Right lobe of liver (tissue), 6 donors: ENCODE measurements around the gene DAW1. TPM values are rescaled to one million over a fixed set of nuclear protein-coding genes. Genes with fewer than 3 reads are reported as not detected.
"Not testable (repeated sequence)": the region's sequence is repeated elsewhere in the genome, so short reads cannot be mapped to it uniquely, and the experiment has no call there.

ENCODE experiments used
- ATAC-seq, 4 donors: fragments of 200-7000 bp; cut with Tn5 transposase; one replicate each; pipeline ENCODE4 v1.9.1; 2020; ENCODE audit warnings: mild to moderate bottlenecking in 4 of 4, moderate library complexity in 4 of 4
- DNase-seq, 3 donors: peaks; one replicate each; pipeline ENCODE4 v3.0.0-alpha.2; 2020
- H3K27ac ChIP-seq, 3 donors: fragments of 200-600 bp; one replicate each; pipeline ENCODE4 v1.8.0; 2022
- H3K27me3 ChIP-seq, 2 donors: fragments of 200-600 bp; one replicate each; pipeline ENCODE4 v1.8.0; 2022
- H3K36me3 ChIP-seq, 4 donors: fragments of 200-600 bp; sonication (generic) in 1 of 4; one replicate each; pipeline versions ENCODE4 v1.5.1 to v1.8.0; 2017 to 2022; ENCODE audit warnings: control low read depth in 1 of 4
- H3K4me1 ChIP-seq, 4 donors: fragments of 200-600 bp; sonication (generic) in 1 of 4; one replicate each; pipeline versions ENCODE4 v1.5.1 to v1.8.0; 2017 to 2022; ENCODE audit warnings: control low read depth in 1 of 4
- H3K4me3 ChIP-seq, 3 donors: fragments of 200-600 bp; one replicate each; pipeline ENCODE4 v1.8.0; 2022
- H3K9me3 ChIP-seq, 4 donors: fragments of 200-600 bp; sonication (generic) in 1 of 4; one replicate each; pipeline versions ENCODE4 v1.5.1 to v1.8.0; 2017 to 2022; ENCODE audit warnings: control low read depth in 1 of 4
- POLR2A ChIP-seq: fragments of 450-650 bp; IDR thresholded peaks from one replicate; pipeline ENCODE4 v1.6.1; 2017; ENCODE audit warnings: antibody characterized with exemption, mild to moderate bottlenecking
- WGBS: methylation state at CpG from one replicate; pipeline ENCODE4 v1.1.6; 2018; ENCODE audit warnings: low coverage, low lambda C conversion rate; ENCODE audit not compliant: insufficient coverage; ENCODE audit errors: missing lambda C conversion rate; 5-methylcytosine and 5-hydroxymethylcytosine counted together
- intact Hi-C, 2 donors: fragments of 100-400 bp; cut with DNase I; formaldehyde crosslinking; loops; one replicate each; pipeline versions ENCODE4 v1.11.2 to v1.14.1; 2022
- total RNA-seq, 6 experiments: library from RNA; depleted of rRNA in 2 of 6; stranded (reverse); fragments of >200 nt in 2 of 6; fragmentation: NEBNext Ultra II Directional in 3 of 6; extraction: Animal tissue kit (Norgen Biotek cat#: 25700) in 3 of 6; gene quantifications; one replicate each; pipeline versions ENCODE4 v1.1.0 to v1.2.4, GENCODE V29; 2016 to 2023
- TF ChIP-seq, protein P1 (sequence below), 4 donors: fragments of 200-600 bp in 3 of 4; fragments of 450-650 bp in 1 of 4; IDR thresholded peaks; one replicate each; pipeline versions ENCODE4 v1.5.1 to v1.8.0; 2016 to 2022; ENCODE audit warnings: antibody characterized with exemption in 4 of 4, mild to moderate bottlenecking in 2 of 4
- donor health status: DM: no; HTN: yes; CAD: no.
- donor health status: DM: no; HTN: no; CAD: no.
- donor health status: DM: no; HTN: no; CAD: no.
- donor health status: DM: no; HTN: yes; CAD: no.
- donor health status: DM: no; HTN: yes; CAD: no.

Gene DAW1
- total RNA-seq, 6 experiments from 2014 or later: not detected

DNA sequence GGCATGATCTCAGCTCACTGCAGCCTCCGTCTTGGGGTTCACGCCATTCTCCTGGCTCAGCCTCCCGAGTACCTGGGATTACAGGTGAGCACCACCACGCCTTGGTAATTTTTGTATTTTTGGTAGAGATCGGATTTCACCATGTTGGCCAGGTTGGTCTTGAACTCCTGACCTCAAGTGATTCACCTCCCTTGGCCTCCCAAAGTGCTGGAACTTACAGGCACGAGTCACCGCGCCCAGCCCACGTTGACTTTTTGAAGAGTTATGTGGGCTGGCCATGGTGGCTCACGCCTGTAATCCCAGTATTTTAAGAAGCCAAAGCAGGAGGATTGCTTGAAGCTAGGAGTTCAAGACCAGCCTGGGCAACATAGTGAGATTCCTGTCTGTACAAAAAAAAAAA, 37.0 kb upstream of the DAW1 start:
- Histone ChIP-seq H3K4me3 (no peak overlapping the region), H3K36me3 (no peaks in the 10 kb centered on the region), H3K9me3 (no peaks in the 10 kb centered on the region), H3K27ac (no peak overlapping the region), H3K27me3 (no peaks in the 10 kb centered on the region), H3K4me1 (no peaks in the 10 kb centered on the region)
- WGBS: 92% methylated on average over 5 of the region's 10 CpGs
- intact Hi-C loops: no loop called here
- DNase-seq (no peak), ATAC-seq (no peak)
- TF ChIP-seq, protein P1, sequence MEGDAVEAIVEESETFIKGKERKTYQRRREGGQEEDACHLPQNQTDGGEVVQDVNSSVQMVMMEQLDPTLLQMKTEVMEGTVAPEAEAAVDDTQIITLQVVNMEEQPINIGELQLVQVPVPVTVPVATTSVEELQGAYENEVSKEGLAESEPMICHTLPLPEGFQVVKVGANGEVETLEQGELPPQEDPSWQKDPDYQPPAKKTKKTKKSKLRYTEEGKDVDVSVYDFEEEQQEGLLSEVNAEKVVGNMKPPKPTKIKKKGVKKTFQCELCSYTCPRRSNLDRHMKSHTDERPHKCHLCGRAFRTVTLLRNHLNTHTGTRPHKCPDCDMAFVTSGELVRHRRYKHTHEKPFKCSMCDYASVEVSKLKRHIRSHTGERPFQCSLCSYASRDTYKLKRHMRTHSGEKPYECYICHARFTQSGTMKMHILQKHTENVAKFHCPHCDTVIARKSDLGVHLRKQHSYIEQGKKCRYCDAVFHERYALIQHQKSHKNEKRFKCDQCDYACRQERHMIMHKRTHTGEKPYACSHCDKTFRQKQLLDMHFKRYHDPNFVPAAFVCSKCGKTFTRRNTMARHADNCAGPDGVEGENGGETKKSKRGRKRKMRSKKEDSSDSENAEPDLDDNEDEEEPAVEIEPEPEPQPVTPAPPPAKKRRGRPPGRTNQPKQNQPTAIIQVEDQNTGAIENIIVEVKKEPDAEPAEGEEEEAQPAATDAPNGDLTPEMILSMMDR (IDR thresholded peaks at IDR 0.05): no peak
- TF ChIP-seq POLR2A: no peak

DNA sequence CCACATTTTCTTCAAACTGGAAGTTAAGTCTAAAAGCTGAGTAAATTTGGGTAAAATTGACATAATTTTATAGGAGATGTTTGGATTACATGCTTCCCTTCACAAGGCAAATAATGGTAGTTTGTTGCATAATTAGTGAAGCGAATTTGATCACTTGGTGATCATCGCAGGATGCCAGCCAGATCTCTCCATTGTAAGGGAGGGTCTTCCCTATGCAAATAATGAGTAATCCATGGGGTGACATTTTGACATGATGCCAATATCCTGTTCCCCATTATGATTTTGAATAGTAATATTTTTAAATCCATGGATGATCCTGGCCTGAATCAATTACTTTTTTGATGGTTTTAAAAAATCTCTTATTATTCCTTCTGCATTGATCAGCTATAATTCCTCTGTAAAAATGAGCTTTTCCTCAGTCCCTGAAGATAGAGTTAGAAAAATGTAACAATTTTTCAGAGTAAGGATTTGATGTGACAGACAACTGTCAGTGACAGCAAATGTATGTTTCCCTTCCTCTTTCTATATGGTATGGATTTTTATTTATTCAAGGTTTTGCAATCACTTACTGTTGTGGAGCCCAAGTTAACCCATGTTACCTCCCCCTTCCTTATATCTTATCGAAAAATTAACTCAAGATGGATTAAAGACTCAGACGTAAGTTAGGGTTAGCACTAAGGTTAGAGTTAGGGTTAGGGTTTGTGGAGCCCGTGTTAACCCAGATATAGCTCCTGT, 36.3 kb upstream of the DAW1 start:
- H3K27ac ChIP-seq: no peak overlapping the region
- TF ChIP-seq, protein P1 (IDR thresholded peaks at IDR 0.05): no peak
- TF ChIP-seq POLR2A: no peak
- ATAC-seq: no peak
- 64% methylated on average over 5 of the region's 5 CpGs for WGBS
- no peaks in the 10 kb centered on the region for H3K9me3 ChIP-seq
- no peaks in the 10 kb centered on the region for H3K27me3 ChIP-seq
- H3K4me3 ChIP-seq: no peak overlapping the region
- H3K4me1 ChIP-seq: no peaks in the 10 kb centered on the region
- DNase-seq: no peak
- intact Hi-C loops: no loop called here
- H3K36me3 ChIP-seq: no peaks in the 10 kb centered on the region

DNA sequence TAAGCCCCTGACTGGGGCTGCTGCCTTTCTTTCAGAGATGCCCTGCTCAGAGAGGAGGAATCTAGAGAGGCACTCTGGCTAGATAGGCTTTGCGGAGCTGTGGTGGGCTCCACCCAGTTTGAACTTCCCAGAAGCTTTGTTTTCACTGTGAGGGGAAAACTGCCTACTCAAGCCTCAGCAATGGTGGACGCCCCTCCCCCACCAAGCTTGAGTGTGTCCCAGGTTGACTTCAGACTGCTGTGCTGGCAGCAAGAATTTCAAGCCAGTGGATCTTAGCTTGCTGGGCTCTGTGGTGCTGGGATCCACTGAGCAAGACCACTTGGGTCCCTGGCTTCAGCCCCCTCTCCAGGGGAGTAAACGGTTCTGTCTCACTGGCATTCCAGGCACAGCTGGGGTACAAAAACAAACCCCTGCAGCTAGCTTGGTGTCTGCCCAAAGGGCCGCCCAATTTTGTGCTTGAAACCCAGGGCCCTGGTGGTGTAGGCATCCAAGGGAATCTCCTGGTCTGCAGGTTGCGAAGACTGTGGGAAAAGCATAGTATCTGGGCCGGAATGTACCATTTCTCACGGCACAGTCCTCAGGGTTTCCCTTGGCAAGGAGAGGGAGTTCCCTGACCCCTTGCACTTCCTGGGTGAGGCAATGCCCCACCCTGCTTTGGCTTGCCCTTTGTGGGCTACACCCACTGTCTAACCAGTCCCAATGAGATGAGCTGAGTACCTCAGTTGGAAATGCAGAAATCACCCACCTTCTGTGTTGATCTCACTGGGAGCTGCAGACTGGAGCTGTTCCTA, 31.9 kb upstream of the DAW1 start:
- H3K27me3 ChIP-seq, ATAC-seq, H3K4me3 ChIP-seq, H3K9me3 ChIP-seq, H3K4me1 ChIP-seq, H3K27ac ChIP-seq, DNase-seq, intact Hi-C loops, H3K36me3 ChIP-seq: not testable (repeated sequence)
- WGBS: 90% methylated on average over 2 of the region's 7 CpGs

DNA sequence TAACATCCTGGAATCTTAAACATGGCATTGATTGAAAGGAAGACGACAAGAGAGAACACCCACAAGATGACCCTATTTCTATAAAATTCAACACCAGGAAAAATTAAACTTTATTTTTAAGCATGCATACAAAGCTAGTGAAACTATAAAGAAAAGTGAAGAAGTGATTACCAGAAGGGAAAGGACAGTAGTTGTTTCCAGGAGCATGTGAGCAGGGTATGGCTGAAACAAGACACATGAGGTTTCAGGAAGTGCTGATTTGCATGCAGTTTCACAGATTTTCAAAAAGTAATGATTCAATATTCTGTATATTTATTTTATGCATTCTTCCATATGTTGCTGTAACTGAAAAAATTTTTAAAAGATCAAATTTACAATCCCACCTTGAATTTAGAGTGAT, 24.6 kb upstream of the DAW1 start:
- Histone ChIP-seq H3K4me1 (no peaks in the 10 kb centered on the region), H3K4me3 (no peak overlapping the region), H3K36me3 (no peaks in the 10 kb centered on the region), H3K9me3 (no peaks in the 10 kb centered on the region), H3K27ac (no peak overlapping the region), H3K27me3 (no peaks in the 10 kb centered on the region)
- no peak for TF ChIP-seq POLR2A
- TF ChIP-seq, protein P1 (IDR thresholded peaks at IDR 0.05): no peak
- no peak for ATAC-seq
- DNase-seq: no peak
- 53% methylated on average over 1 of the region's 1 CpG for WGBS
- intact Hi-C loops: no loop called here

DNA sequence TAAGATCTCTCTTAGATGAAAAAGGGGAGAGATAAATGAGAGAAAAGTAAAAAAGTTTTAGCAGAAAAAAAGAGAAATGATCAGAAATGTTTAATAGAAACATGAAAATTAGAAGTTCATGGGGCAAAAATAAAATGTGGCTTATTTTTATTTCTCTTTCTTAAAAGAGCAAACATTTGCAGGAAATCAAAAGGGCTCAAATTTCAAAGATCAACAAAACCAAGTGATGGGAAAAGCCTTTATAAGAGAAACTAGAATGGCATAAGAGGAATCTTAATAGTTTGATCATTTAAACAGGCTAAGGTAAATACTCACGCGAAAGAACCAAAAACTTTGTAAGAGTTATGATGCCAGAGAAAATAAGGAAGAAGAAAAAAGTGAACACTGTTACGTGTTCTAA, 23.3 kb upstream of the DAW1 start:
- Histone ChIP-seq H3K4me1 (no peaks in the 10 kb centered on the region), H3K27ac (no peak overlapping the region), H3K36me3 (no peaks in the 10 kb centered on the region), H3K4me3 (no peak overlapping the region), H3K27me3 (no peaks in the 10 kb centered on the region), H3K9me3 (no peaks in the 10 kb centered on the region)
- ATAC-seq: no peak
- TF ChIP-seq, protein P1 (IDR thresholded peaks at IDR 0.05): no peak
- TF ChIP-seq POLR2A: no peak
- DNase-seq: no peak
- intact Hi-C loops: no loop called here
- WGBS: 40% methylated on average over 3 of the region's 3 CpGs
